ENCODE measurements around the gene LYPD6B. TPM values are rescaled to one million over a fixed set of nuclear protein-coding genes. Genes with fewer than 3 reads are reported as not detected.

The LYPD6B gene
- polyA plus RNA-seq, 3 donors: not detected

DNA sequence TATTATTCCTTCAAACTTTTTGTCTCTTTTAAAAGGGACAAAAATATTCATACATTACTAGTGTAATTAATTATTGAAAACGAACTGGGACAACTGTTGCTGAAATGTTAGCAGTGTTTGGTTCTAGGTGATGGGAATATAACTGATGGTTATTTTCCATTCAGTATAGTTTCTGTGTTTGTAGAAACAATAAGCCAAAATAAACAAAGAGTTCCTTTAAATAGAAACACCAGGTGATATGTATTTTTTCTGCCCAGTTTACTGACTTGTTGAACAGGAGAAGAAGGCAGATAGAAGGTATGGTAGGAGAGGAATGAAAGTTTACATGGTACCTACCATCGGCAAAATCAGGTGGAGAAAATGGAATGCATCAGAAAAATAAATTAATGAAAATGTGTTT, 74.2 kb downstream of the LYPD6B start:
- no peak overlapping the region for H3K4me3 Mint-ChIP-seq
- TF ChIP-seq, protein P1, sequence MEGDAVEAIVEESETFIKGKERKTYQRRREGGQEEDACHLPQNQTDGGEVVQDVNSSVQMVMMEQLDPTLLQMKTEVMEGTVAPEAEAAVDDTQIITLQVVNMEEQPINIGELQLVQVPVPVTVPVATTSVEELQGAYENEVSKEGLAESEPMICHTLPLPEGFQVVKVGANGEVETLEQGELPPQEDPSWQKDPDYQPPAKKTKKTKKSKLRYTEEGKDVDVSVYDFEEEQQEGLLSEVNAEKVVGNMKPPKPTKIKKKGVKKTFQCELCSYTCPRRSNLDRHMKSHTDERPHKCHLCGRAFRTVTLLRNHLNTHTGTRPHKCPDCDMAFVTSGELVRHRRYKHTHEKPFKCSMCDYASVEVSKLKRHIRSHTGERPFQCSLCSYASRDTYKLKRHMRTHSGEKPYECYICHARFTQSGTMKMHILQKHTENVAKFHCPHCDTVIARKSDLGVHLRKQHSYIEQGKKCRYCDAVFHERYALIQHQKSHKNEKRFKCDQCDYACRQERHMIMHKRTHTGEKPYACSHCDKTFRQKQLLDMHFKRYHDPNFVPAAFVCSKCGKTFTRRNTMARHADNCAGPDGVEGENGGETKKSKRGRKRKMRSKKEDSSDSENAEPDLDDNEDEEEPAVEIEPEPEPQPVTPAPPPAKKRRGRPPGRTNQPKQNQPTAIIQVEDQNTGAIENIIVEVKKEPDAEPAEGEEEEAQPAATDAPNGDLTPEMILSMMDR (IDR thresholded peaks at IDR 0.05): no peak

DNA sequence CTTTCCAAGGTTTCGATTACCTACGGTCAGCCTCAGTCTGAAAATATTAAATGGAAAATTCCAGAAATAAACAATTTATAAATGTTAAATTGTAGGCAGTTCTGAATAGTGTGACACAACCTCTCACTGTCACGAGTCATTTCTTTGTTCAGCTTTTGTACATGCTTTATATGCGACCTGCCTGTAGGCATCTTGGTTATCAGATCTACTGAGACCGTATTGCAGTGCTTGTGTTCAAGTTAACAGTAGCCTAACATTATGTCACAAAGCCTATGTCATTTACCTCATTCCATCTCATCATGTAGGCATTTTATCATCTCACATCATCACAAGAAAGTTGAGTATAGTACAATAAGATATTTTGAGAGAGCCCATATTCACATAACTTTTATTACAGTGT, 77.3 kb downstream of the LYPD6B start:
- Mint-ChIP-seq H3K9me3 (peaks cover 0 to 1% (median 0%) of the 10 kb centered on the region in 7 donors), H3K36me3 (no peaks in the 10 kb centered on the region), H3K4me3 (no peak overlapping the region), H3K27ac (no peak overlapping the region), H3K27me3 (ENCODE audit: low read depth in 3 of 3) (peaks cover 6 to 12% (median 8%) of the 10 kb centered on the region in 3 donors), H3K4me1 (no peaks in the 10 kb centered on the region)
- Histone ChIP-seq H3K36me3 (replicated peaks in 1 of 2; ENCODE audit: control insufficient read depth in 1 of 2, insufficient read depth in 2 of 2, low read length in 2 of 2) (no peaks in the 10 kb centered on the region), H3K9me3 (replicated peaks in 1 of 2; ENCODE audit: control insufficient read depth in 1 of 2, insufficient read depth in 1 of 2, low read length in 2 of 2) (no peaks in the 10 kb centered on the region), H3K27ac (ENCODE audit: low read depth in 1 of 2, low read length in 2 of 2) (no peak overlapping the region), H3K9ac (ENCODE audit: insufficient read depth, low read length, poor library complexity, severe bottlenecking) (no peak overlapping the region), H3K4me3 (replicated peaks in 1 of 3; ENCODE audit: low read depth in 2 of 3, low read length in 3 of 3) (no peak overlapping the region), H2AFZ (ENCODE audit: insufficient read depth, low read depth, low read length, poor library complexity, severe bottlenecking) (no peak overlapping the region), H4K20me1 (ENCODE audit: insufficient read depth, low read length) (no peaks in the 10 kb centered on the region), H3K4me1 (ENCODE audit: control insufficient read depth in 1 of 2, insufficient read depth in 2 of 2, low read length in 2 of 2) (no peaks in the 10 kb centered on the region), H3K4me2 (replicated peaks; ENCODE audit: extremely low read depth, low read length, poor library complexity, severe bottlenecking) (no peak overlapping the region), H3K27me3 (ENCODE audit: control insufficient read depth in 2 of 2, insufficient read depth in 2 of 2, low read length in 2 of 2) (peaks cover 3 to 10% of the 10 kb centered on the region in 2 donors), H3K79me2 (ENCODE audit: insufficient read depth, low read length) (no peaks in the 10 kb centered on the region)
- intact Hi-C loops (cut with micrococcal nuclease): no loop called here
- TF ChIP-seq, protein P1 (IDR thresholded peaks at IDR 0.05): no peak
- WGBS (ENCODE audit: insufficient coverage): 79% methylated on average over 2 of the region's 5 CpGs
- DNase-seq: no peak

More for the DNA sequence above, 74.2 kb downstream of the LYPD6B start:
- no peaks in the 10 kb centered on the region for H4K20me1 ChIP-seq (ENCODE audit: insufficient read depth, low read length)
- H3K79me2 ChIP-seq (ENCODE audit: insufficient read depth, low read length): no peaks in the 10 kb centered on the region
- H3K9me3 ChIP-seq (replicated peaks in 1 of 2; ENCODE audit: control insufficient read depth in 1 of 2, insufficient read depth in 1 of 2, low read length in 2 of 2): no peaks in the 10 kb centered on the region
- no peaks in the 10 kb centered on the region for H3K36me3 ChIP-seq (replicated peaks in 1 of 2; ENCODE audit: control insufficient read depth in 1 of 2, insufficient read depth in 2 of 2, low read length in 2 of 2)
- H3K9ac ChIP-seq (ENCODE audit: insufficient read depth, low read length, poor library complexity, severe bottlenecking): no peak overlapping the region
- DNase-seq: no peak
- no peak overlapping the region for H3K4me3 ChIP-seq (replicated peaks in 1 of 3; ENCODE audit: low read depth in 2 of 3, low read length in 3 of 3)
- no CpG with 5 or more reads among the region's 2 CpGs for WGBS (ENCODE audit: insufficient coverage)
- no peaks in the 10 kb centered on the region for H3K4me1 ChIP-seq (ENCODE audit: control insufficient read depth in 1 of 2, insufficient read depth in 2 of 2, low read length in 2 of 2)
- Mint-ChIP-seq H3K4me1 (no peaks in the 10 kb centered on the region), H3K9me3 (peaks cover 0 to 4% (median 1%) of the 10 kb centered on the region in 7 donors), H3K27me3 (ENCODE audit: low read depth in 3 of 3) (peaks cover 5 to 13% (median 6%) of the 10 kb centered on the region in 3 donors), H3K36me3 (no peaks in the 10 kb centered on the region), H3K27ac (no peak overlapping the region)
- H3K4me2 ChIP-seq (replicated peaks; ENCODE audit: extremely low read depth, low read length, poor library complexity, severe bottlenecking): no peak overlapping the region
- H3K27me3 ChIP-seq (ENCODE audit: control insufficient read depth in 2 of 2, insufficient read depth in 2 of 2, low read length in 2 of 2): peaks cover 0 to 5% of the 10 kb centered on the region in 2 donors
- no peak overlapping the region for H2AFZ ChIP-seq (ENCODE audit: insufficient read depth, low read depth, low read length, poor library complexity, severe bottlenecking)
- H3K27ac ChIP-seq (ENCODE audit: low read depth in 1 of 2, low read length in 2 of 2): no peak overlapping the region
- intact Hi-C loops (cut with micrococcal nuclease): no loop called here
